Right lobe of liver (tissue), 4 donors: ENCODE measurements around the gene ZFP3.

Experiments
- POLR2A ChIP-seq: fragments of 450-650 bp; IDR thresholded peaks from one replicate; pipeline ENCODE4 v1.6.1; 2017; ENCODE audit warnings: antibody characterized with exemption, mild to moderate bottlenecking
- TF ChIP-seq, protein P1 (sequence below), 4 donors: fragments of 200-600 bp in 3 of 4; fragments of 450-650 bp in 1 of 4; IDR thresholded peaks; one replicate each; pipeline versions ENCODE4 v1.5.1 to v1.8.0; 2016 to 2022; ENCODE audit warnings: antibody characterized with exemption in 4 of 4, mild to moderate bottlenecking in 2 of 4
- donor health status: DM: no; HTN: no; CAD: no.
- donor health status: DM: no; HTN: no; CAD: no.
- donor health status: DM: no; HTN: yes; CAD: no.

DNA sequence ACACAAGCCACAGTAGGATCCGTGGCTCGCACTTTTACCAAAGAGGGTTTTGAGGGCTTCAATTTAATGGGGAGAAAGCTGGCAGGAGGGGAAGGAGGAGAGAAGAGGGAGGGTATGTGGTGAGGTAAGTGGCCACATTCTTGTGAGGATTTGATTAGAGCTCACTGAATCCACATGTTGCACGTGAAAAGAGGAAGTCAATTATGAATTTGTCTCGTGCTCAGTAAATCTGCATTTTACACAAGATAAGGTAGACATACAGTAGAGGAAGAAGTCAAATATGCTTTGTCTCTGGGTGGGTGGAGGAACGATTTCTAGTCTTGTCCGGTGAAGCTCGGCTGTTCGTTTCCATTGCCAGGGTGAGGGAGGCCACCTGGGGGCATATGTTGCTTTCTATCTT is 32.5 kb downstream of the ZFP3 start:
- TF ChIP-seq, protein P1, sequence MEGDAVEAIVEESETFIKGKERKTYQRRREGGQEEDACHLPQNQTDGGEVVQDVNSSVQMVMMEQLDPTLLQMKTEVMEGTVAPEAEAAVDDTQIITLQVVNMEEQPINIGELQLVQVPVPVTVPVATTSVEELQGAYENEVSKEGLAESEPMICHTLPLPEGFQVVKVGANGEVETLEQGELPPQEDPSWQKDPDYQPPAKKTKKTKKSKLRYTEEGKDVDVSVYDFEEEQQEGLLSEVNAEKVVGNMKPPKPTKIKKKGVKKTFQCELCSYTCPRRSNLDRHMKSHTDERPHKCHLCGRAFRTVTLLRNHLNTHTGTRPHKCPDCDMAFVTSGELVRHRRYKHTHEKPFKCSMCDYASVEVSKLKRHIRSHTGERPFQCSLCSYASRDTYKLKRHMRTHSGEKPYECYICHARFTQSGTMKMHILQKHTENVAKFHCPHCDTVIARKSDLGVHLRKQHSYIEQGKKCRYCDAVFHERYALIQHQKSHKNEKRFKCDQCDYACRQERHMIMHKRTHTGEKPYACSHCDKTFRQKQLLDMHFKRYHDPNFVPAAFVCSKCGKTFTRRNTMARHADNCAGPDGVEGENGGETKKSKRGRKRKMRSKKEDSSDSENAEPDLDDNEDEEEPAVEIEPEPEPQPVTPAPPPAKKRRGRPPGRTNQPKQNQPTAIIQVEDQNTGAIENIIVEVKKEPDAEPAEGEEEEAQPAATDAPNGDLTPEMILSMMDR (IDR thresholded peaks at IDR 0.05): no peak
- no peak for TF ChIP-seq POLR2A
